HL-60 (cell line): ENCODE data around the gene NMNAT1.
A peak's percentile ranks its signal among the peaks of the same experiment; 100 is the strongest.
"Not testable (repeated sequence)": the region's sequence is repeated elsewhere in the genome, so short reads cannot be mapped to it uniquely, and the experiment has no call there.

Source experiments
- DNase-seq, 2 experiments: peaks; one replicate each; pipeline ENCODE4 v3.0.0-alpha.2; 2010 to 2020; ENCODE audit warnings: low read depth in 1 of 2, low spot score in 1 of 2
- H3K27ac ChIP-seq: fragments of 250-450 bp; sonication (Bioruptor Pico); replicated peaks from 2 replicates; pipeline ENCODE4 v1.5.1; 2020; ENCODE audit warnings: mild to moderate bottlenecking, moderate library complexity
- H3K27me3 ChIP-seq: fragments of 250-450 bp; sonication (Bioruptor Pico); 2 replicates; pipeline ENCODE4 v1.5.1; 2021; ENCODE audit warnings: mild to moderate bottlenecking, moderate library complexity; ENCODE audit not compliant: insufficient read depth, poor library complexity, severe bottlenecking
- H3K4me3 ChIP-seq: replicated peaks from 2 replicates; pipeline ENCODE4 v1.5.1; 2011; ENCODE audit warnings: mild to moderate bottlenecking, control low read depth, low read length; ENCODE audit not compliant: insufficient read depth
- GABPA ChIP-seq: IDR thresholded peaks from 2 replicates; pipeline ENCODE4 v1.6.1; 2012; ENCODE audit warnings: low read depth
- POLR2AphosphoS5 ChIP-seq: IDR thresholded peaks from 2 replicates; pipeline ENCODE4 v1.6.1; 2012; ENCODE audit warnings: low read depth
- REST ChIP-seq: IDR thresholded peaks from 2 replicates; pipeline ENCODE4 v1.6.1; 2012; ENCODE audit warnings: low read depth; ENCODE audit not compliant: insufficient replicate concordance
- SPI1 ChIP-seq: IDR thresholded peaks from 2 replicates; pipeline ENCODE4 v1.6.1; 2012; ENCODE audit warnings: low read depth, mild to moderate bottlenecking, borderline replicate concordance
- TF ChIP-seq, protein P1 (sequence below): IDR thresholded peaks from one replicate; pipeline ENCODE4 v1.5.1; 2011; ENCODE audit warnings: low read length, control low read depth, inconsistent platforms; ENCODE audit not compliant: insufficient read depth

Gene NMNAT1

GRCh38 chr1:10019561-10019960 lies 76.3 kb downstream of the NMNAT1 start:
- no peak for TF ChIP-seq GABPA
- H3K27ac ChIP-seq: no peak overlapping the region
- H3K27me3 ChIP-seq: no peaks in the 10 kb centered on the region
- no peak overlapping the region for H3K4me3 ChIP-seq
- DNase-seq: no peak

- no peak overlapping the region for H3K27ac ChIP-seq
- no peak overlapping the region for H3K4me3 ChIP-seq
- TF ChIP-seq REST (no peak), SPI1 (no peak), GABPA (no peak), POLR2AphosphoS5 (no peak)
- TF ChIP-seq, protein P1, sequence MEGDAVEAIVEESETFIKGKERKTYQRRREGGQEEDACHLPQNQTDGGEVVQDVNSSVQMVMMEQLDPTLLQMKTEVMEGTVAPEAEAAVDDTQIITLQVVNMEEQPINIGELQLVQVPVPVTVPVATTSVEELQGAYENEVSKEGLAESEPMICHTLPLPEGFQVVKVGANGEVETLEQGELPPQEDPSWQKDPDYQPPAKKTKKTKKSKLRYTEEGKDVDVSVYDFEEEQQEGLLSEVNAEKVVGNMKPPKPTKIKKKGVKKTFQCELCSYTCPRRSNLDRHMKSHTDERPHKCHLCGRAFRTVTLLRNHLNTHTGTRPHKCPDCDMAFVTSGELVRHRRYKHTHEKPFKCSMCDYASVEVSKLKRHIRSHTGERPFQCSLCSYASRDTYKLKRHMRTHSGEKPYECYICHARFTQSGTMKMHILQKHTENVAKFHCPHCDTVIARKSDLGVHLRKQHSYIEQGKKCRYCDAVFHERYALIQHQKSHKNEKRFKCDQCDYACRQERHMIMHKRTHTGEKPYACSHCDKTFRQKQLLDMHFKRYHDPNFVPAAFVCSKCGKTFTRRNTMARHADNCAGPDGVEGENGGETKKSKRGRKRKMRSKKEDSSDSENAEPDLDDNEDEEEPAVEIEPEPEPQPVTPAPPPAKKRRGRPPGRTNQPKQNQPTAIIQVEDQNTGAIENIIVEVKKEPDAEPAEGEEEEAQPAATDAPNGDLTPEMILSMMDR: no peak
- no peaks in the 10 kb centered on the region for H3K27me3 ChIP-seq
- no peak for DNase-seq
Measured at GRCh38 chr1:10020086-10020485, 76.8 kb downstream of the NMNAT1 start.

DNA sequence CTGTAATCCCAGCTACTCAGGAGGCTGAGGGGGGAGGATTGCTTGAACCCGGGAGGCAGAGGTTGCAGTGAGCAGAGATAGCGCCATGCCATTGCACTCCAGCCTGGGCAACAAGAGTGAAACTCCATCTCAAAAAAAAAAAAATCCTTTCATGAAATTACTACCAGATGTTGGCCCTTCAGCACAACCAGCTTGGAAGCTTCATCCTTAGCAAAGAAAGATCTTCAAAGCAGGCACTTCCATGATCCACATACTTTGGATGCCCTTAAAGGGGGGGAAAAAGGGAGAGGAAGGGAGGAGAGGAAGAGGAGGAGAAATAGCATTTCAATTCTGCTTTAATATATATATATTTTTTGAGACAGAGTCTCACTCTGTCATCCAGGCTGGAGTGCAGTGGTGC lies 77.4 kb downstream of the NMNAT1 start:
- not testable (repeated sequence) for H3K27me3 ChIP-seq, DNase-seq, H3K4me3 ChIP-seq, H3K27ac ChIP-seq

DNA sequence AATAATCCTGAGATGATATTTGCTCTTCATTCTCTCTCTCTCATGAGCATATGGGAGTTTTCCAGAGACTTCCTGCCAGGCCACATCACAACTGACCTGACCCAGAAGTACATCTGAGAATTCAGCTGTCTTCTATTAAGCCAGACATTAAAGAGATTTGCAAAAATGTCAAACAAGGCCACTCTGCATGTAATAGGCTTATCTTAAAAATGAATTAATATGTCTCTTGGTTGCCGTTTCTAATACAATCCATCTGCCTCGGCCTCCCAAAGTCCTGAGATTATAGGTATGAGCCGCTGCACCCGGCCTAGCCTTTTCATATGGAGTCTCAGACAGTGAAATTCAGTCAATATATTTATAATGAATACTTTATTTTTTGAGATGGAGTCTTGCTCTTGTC lies 78.7 kb downstream of the NMNAT1 start:
- DNase-seq, H3K27me3 ChIP-seq, H3K27ac ChIP-seq, H3K4me3 ChIP-seq: not testable (repeated sequence)

- Histone ChIP-seq H3K4me3 (no peak overlapping the region), H3K27me3 (no peaks in the 10 kb centered on the region), H3K27ac (peak overlapping the region; percentile 57)
- peak in 1 of 2 experiments; percentile 26 for DNase-seq
- TF ChIP-seq SPI1 (no peak), POLR2AphosphoS5 (no peak), GABPA (no peak), REST (no peak)
- TF ChIP-seq, protein P1: no peak
Measured at GRCh38 chr1:10022656-10023055, 79.4 kb downstream of the NMNAT1 start.
